Hepatic stellate cell (primary cell): Measurements from ENCODE around the gene BEX4.
A peak's percentile ranks its signal among the peaks of the same experiment; 100 is the strongest.
"Not testable (repeated sequence)": the region's sequence is repeated elsewhere in the genome, so short reads cannot be mapped to it uniquely, and the experiment has no call there.

Experiments
- DNase-seq: peaks from one replicate; pipeline ENCODE4 v3.0.0; 2011; ENCODE audit warnings: low spot score

BEX4 gene, protein sequence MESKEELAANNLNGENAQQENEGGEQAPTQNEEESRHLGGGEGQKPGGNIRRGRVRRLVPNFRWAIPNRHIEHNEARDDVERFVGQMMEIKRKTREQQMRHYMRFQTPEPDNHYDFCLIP

DNA sequence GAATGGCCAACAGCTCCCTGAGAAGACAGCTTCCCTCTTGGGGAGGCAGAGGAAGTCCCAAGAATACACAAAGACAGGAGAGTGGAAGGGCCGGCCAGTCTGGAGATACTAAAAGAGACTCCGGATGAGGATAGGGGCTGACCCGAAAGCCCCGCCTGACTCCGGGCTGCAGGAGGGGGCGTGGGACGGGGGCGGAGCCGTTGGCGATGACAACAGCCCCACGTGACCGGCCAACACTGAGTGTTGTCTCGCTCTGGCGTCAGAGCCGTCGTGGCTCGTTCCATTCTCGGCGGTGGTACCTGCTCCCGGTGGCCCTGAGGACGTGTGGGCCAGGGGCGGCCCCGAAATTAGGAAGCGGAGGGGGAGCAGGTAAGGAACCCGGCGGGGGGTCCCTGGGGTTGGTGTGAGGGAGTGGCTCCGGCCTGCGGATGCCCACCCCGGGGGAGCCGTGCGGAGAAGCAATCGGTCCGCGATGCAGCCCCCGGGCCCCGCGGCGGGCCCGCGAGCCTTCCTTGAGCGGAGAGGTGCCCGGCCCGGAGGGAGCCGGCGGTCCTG is at the start of gene BEX4:
BEX4 (plus strand) TSS at position 239 of the 555 bp plus-strand sequence. CDS start 1,046 bp downstream, outside the sequence.
- peak; percentile 59 for DNase-seq

DNA sequence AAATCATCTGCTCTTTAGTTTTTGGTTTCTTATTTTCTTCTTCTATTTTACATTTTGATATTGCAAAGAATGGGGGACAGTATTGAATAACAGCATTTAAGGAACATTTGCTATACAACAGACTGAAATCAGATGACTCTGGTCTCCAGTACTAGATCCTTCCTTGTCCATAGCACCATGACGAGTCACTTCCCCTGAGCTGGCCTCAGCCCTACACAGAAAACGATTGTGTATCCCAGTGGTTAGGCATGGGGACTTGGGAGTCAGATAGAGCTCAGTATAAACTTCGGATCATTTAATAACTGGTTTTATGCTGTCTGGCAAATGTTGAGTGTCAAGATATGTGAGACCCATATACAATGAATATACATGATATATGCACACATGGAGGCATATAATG is 44.7 kb upstream of the BEX4 start:
- peak; percentile 34 for DNase-seq

DNA sequence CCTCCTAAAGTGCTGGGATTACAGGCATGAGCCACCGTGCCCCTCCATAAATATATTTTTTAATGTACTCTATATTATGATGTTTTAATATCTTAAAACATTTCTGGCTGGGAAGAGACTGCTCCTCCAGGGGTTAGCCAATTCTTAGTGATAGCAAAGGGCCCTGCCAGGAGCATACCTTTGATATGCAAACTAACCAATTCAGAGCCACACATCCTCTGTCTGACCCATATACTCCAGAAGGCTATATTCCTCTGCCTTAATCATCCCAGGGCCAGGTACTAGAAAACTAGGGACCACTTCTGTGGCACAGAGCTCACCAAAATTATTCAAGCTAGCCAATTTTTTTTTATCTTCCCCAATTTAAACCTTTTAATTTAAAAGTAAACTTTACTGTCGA is 43.6 kb upstream of the BEX4 start:
- no peak for DNase-seq

DNA sequence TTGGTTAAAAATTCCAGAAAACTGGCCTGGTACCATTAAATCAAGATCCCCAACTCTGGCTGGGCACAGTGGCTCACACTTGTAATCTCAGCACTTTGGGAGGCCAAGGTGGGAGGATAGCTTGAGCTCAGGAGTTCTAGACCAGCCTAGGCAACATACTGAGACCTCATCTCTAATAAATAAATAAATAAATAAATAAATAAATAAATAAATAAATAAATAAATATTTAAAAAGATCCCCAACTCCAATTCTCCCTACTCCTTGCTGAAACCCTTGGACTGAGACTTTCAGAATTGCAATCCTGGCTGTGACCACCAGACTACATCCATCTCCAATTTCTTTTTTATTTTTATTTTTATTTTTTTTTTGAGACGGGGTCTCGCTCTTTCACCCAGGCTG is 39.7 kb upstream of the BEX4 start:
- DNase-seq = not testable (repeated sequence)

DNA sequence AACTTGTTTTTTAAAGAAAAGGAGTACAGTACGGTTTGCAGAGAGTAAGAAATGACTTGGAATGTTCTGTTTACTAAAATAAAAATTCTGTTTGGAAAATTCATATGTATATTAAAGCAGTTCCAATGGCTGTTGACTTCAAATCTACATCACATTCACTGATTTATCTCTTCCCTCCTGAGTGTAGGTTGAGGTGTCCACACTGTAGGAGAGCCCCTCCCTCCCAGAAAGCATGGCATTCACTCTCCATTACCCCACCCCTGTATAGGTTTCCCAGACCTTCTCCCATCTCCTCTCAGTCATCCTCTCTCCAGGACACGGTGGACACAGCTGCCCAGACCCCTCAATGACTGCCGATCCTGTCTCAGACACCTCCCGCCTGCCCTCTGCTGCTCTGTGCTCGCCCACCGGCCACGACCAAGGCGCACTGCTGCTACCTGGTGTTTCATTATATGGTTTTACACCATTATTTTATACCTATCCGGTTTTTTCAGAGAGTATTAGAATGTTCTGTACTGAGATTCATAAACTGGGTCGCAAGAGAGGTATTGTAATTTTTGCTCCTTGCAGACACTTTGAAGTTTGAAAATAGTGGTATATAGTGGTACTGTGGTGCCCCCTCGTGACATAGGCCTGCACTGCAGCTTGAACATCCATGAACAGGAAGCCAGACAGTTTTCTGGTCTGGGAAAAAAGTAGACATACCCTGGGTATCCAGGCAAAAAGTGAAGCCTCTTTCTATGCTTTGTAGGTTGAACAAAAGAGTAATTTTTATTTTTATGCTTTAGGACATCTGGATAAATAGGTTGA is 38.8 kb upstream of the BEX4 start:
- peak; percentile 54 for DNase-seq

DNA sequence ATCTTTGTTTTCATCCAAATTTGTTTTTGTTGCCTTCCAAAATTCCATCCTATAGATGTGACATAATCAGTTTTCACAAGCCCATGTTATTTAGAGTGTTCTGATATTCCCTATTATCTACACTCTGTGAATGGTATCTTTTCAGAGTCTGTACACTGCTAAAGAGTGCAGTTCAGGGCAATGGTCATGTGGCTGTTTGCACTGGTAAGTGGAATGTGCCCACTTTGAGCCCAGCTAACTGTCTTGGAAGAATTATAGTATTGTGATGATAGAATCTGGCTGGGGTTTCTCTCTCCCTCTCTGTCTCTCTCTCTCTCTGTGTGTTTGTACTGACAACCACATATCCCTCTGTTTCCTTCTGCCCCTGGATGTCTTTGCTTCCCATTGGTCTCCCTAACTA is 37.4 kb upstream of the BEX4 start:
- DNase-seq = no peak

DNA sequence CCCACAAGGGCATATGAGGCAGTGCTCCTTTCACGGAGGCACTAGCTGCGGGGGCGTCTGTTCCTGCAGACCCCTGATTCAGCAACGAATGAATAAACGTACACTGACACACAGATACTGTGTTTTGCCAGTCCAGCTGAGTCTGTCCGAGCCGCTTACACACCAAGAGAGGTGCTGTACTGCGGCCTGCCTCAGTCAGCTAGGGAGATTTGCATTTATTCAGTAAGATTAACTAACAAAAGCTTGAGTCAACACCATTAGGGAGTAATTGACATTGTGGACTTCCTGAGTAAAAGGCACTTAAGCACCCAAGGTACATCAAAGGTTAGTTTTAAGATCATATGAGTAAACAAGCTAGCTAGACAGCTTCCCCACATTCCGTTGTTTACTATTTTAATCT is 31.0 kb upstream of the BEX4 start:
- DNase-seq = no peak

DNA sequence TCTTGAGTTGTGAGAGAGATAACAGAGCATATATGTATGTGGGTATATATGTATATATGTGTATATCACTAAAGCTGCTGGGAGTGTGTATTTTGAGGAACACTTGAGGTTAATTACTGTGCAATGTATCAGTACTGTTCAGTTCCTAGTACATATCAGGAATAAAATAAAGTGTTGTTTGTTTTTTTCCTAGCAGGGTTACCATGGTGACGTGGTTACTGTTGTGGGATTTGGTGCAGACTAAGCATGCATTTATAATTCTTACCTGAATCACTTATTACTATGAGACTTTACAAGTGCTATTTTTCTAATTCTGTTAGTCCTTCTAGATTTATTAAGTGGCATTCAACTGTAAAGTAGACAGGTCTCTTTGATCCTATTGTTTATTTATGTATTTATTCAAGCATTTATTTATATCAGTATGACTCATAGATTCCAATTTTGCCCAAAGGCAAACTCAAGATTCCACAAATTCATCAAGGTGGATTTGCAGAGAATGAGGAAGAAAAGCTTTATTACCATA is 26.9 kb upstream of the BEX4 start:
- DNase-seq = no peak

DNA sequence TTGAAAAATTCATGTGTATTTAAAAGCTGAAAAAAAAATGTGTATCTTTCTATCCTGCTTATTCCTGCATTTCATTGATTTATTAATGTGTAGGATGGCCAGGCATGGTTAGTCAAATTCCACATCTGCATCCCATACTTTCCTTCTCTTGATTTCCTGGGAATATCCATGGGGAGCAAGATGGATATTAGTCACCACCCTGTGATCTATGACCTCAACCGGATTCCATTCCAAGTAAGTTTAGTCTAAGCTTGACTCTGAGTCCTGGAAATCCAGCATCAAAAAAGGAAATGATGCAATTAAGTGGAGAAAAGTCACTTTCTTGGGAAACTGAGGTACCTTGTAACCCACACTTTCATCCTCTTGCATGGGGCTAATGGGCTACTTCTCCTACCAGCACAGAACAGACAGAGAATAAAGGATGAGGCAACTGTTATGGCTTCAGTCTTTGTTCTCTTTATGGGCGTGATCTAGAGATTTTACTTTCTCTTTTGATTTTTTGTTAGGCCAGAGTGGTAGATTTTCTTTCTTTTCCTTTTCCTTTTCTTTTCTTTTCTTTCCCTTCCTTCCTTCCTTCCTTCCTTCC is 17.1 kb upstream of the BEX4 start:
- DNase-seq = peak; percentile 20

DNA sequence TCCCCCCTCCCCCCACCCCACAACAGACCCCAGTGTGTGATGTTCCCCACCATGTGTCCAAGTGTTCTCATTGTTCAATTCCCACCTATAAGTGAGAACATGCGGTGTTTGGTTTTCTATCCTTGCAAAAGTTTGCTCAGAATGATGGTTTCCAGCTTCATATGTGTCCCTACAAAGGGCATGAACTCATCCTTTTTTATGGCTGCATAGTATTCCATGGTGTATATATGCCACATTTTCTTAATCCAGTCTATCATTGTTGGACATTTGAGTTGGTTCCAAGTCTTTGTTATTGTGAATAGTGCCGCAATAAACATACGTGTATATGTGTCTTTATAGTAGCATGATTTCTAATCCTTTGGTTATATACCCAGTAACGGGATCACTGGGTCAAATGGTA is 16.2 kb upstream of the BEX4 start:
- DNase-seq = not testable (repeated sequence)

DNA sequence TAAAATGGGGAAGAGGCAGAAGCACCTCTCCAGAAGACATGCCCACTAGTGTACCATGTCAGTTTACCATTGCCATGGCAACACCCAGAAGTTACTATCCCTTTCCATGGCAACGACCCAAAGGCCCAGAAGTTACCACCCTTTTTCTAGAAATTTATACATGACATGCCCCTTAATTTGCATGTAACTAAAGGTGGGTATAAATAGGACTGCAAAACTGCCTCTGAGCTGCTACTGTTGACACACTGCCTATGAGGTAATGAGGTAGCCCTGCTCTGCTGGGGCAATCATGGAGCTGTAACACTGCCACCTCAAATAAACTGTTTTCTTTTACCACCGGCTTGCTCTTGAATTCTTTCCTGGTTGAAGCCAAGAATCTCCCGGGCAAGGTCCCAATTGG is 13.9 kb upstream of the BEX4 start:
- DNase-seq = no peak

DNA sequence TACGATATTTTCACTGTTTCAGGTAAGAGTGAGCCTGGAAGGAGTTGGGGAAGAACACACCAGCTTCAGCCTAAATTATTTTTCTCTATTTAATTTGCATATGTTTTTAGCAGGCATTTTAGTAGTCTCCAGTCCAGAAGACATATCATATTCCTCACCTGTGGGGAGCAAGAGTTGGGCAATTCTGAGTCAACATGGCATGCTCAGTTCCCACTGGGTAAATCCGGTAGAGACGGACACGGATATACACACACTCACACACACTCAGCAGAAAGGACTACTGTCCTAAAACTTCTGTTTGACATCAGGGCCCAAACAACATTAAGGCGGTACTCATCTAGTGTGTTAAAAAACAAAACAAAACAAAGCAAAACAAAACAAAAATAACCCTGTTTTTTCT is 4.9 kb upstream of the BEX4 start:
- DNase-seq = no peak

DNA sequence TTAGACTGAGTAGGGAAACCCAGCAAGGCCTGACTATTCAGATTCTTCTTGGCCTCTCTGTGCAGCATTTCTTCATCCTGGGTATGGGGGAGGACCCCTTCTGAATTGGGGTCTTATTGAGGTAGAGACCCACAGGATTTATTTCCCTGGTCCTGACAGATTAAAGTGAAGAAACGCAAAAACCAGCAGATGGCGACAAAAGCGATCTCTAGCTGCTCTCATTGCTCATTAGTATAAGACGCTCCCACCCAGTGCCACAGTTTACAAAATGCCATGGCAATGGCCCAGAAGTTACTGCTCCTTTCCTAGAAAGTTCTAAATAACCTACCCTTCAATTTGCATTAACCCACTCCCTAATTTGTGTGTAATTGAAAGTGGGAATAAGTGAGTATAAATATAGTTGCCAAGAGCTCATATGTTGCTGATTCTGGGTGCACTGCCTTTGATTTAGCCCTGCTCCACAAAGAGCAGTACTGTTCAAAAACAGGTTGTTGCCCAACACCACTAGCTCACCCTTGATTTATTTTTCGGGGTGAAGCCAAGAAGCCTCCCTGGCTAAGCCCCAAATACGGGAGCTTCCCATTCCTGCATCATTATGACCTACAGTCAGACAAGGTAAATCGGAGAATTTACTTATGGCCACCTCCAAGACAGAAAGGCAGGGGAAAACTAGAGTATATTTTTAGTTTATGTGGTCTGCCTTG is 3.7 kb upstream of the BEX4 start:
- peak; percentile 29 for DNase-seq

DNA sequence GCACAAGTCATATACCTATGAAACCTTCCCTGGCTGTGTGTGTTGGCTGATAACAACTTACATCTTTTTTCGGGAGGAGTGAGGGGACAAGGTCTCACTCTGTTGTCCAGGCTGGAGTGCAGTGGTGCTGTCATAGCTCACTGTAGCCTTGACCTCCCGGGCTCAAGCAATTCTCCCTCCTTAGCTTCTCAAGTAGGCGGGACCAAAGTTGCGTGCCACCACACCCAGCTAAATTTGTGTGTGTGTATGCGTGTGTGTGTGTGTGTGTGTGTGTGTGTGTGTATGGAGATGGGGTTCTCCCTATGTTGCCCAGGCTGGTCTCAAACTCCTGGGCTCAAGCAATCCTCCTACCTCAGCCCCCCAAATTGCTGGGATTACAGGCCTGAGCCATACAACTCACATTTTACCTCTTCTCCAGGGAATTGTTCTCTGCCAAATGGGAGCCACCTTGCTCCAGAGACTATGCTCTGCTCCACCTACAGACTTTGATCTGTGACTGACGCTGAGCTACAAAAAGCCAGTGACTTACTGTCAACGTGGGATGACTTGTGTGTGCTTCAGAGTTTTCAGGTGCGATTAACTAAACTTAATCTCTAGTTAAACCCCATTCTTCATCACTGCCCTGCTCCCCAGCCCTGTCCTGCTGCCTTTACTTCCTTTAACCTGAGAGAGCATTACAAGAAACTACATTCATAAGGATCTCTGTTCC is 2.0 kb upstream of the BEX4 start:
- DNase-seq = no peak

DNA sequence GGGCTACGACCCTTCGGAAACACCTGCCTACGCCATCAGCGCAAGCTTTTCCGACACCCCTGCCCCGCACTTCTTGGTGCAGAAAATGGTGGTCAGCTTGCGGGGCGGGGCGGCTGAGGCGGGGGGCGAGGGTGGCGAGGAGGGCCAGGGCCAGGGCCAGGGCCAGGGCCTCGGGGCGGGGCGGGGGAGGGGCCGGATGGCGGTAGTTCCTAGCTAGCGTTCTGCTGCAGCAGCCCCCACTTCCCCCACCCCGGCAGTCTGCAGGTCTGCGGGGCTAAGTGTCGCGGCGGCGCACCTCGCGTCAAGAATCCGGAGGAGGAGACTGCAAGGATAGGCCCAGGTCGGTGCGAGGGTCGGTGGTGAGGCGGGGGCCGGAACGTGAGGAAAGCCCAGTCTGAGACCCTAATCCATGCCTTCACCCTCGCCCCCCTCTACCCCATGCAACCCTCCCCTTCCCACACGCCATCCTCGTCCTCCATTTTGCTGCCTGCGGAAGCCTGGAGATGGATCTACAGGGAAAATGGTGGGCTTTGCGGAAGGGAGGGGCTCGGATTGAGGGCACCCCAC is 600 bp downstream of the BEX4 start:
- no peak for DNase-seq

DNA sequence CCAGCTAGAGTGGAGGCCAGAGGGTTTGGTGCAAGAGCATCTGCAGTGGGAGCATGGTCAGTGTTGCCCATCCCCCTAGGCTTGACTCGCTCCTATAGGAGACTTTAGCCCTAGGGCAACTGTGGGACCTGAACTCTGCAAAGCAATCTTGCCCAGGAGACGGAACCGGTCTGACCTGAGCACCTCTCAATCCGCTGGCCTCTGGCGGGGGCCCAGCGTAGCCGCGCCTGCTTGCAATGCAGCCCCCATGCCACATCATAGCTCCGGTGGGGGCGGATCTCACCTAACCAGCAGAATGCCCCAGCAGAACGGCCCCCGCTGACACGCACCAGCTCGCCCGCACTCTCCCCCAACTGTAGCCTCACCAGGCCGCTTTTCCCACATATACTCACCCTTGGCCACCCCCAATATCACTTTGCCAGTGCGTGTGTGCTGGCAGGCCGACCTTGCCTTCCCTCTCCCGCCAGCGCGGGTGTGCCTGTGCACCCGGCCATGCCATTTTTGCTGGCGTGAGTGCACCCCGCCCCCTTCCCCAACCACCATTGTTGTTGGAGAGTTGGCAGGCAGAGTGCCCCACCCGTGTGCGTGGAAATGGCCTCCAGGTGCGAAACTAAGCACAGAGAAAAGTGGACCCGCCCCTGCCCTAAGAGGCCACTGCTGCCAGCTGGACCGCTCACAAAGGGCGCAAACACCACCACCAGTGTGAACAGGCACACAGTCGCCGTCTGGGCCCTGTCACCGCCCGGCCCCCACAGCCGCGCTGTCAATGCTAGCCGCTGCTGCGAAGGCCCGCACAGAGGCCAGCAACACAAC is 5.8 kb downstream of the BEX4 start:
- no peak for DNase-seq

DNA sequence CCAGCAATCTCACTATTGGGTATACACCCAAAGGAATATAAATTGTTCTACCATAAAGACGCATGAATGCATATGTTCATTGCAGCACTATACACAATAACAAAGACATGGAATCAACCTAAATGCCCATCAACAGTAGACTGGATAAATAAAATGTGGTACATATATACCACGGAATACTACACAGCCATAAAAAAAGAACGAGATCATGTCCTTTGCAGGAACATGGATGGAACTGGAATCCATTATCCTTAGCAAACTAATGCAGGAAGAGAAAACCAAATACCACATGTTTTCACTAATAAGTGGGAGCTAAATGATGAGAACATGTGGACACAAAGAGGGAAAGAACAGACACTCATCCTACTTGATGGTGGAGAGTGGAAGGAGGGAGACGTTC is 11.0 kb downstream of the BEX4 start:
- DNase-seq = not testable (repeated sequence)

DNA sequence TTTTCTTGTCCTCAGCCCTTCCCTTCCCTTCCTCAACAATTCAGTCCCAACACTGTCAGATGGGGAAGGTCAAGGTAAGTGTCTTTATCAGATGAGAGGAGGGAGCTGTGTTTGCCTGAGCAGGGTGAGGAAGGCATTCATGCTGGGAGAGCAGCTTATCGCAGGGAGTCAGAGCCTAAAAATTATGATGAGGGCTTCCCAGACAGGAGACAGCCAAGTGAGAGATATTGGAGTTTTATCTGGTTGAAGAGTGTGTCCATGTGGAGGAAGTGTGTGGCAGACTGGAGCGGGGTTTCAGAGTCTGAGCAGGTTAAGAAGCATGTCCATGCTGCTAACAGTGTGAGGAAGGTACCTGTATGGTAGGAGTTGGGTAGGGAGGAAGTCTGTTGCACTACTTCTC is 18.4 kb downstream of the BEX4 start:
- DNase-seq = no peak

DNA sequence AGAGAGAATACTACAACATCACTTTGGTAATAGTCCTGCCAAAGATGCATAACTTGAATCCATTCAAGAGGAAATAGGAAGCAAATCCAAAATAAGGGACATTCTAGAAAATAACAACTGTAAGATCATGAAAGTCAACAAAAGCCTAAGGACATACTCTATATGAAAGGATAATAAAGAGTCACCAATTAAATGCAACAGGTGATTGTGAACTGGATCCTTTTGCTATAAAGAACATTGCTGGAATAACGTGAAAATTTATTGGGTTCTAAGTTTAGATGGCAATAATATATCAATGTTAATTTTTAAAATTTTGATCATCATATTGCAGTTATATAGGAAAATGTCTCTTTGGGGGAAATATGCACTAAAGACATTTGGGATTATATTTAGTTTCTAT is 20.0 kb downstream of the BEX4 start:
- DNase-seq = no peak

DNA sequence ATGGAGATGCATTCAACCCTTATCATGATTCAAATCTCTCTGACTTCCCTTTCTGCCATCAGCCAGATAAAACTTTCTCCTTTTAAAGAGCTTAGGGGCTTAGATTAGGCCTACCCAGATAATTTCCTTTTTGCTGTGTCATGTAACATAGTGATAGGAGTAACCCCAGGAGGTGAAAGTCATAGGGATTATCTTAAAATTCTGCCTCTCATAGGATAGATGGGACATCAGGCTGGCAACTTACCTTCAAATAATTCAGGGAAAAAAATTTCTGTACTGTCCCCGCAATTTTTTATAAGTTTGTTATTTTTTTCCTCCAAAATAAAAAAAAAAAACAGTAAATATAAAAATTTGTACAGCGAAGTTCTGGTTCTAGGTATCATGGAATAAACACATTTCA is 20.7 kb downstream of the BEX4 start:
- not testable (repeated sequence) for DNase-seq

DNA sequence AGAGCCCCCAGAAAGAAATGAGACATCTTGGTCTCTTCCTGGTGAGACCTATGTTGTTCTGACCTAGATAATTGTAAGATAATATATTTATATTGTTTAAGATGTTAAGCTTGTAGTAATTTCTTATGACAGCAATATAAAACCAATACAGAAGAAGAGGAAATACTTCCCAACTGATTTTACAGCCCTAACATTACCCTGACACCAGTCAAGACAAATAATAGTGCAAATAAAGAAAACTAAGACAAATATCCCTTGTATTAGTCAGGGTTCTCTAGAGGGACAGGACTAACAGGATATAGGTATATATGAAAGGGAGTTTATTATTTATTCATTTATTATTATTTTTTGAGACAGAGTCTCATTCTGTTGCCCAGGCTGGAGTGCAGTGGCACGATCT is 21.4 kb downstream of the BEX4 start:
- no peak for DNase-seq
